GM23338 (cell line): ENCODE data around the gene GRIK1. TPM values are rescaled to one million over a fixed set of nuclear protein-coding genes. Genes with fewer than 3 reads are reported as not detected.

ENCODE experiments used
- ATAC-seq: fragments of 200-7000 bp; cut with Tn5 transposase; 3 replicates; pipeline ENCODE4 v1.9.1; 2020
- DNase-seq: peaks from one replicate; pipeline ENCODE4 v3.0.0-alpha.2; 2015; ENCODE audit warnings: low spot score
- H2AFZ ChIP-seq: fragments of 200-600 bp; sonication (generic); 2 replicates; pipeline ENCODE4 v1.8.0; 2016; ENCODE audit warnings: antibody characterized with exemption, mild to moderate bottlenecking, moderate library complexity
- H3F3A ChIP-seq: fragments of 200-600 bp; sonication (generic); replicated peaks from 2 replicates; pipeline ENCODE4 v1.8.0; 2017; ENCODE audit warnings: antibody characterized with exemption, mixed run types, low read depth
- H3K27ac ChIP-seq: fragments of 200-600 bp; sonication (generic); 2 replicates; pipeline ENCODE4 v1.6.1; 2016; ENCODE audit warnings: low read depth
- H3K27me3 ChIP-seq: fragments of 200-600 bp; sonication (generic); 2 replicates; pipeline ENCODE4 v1.8.0; 2016; ENCODE audit warnings: mild to moderate bottlenecking, mixed run types, moderate library complexity; ENCODE audit not compliant: insufficient read depth
- H3K36me3 ChIP-seq: fragments of 200-600 bp; sonication (generic); 2 replicates; pipeline ENCODE4 v1.8.0; 2016; ENCODE audit warnings: mild to moderate bottlenecking; ENCODE audit not compliant: insufficient read depth
- H3K4me1 ChIP-seq: fragments of 200-600 bp; sonication (generic); 2 replicates; pipeline ENCODE4 v1.8.0; 2016; ENCODE audit warnings: mild to moderate bottlenecking, moderate library complexity; ENCODE audit not compliant: insufficient read depth
- H3K4me2 ChIP-seq: fragments of 200-600 bp; sonication (generic); 2 replicates; pipeline ENCODE4 v1.7.1; 2017; ENCODE audit warnings: mixed run types
- H3K4me3 ChIP-seq: fragments of 200-600 bp; sonication (generic); 2 replicates; pipeline ENCODE4 v1.6.1; 2016; ENCODE audit warnings: mixed run types
- H3K79me2 ChIP-seq: fragments of 200-600 bp; sonication (generic); replicated peaks from 2 replicates; pipeline ENCODE4 v1.8.0; 2017; ENCODE audit warnings: mild to moderate bottlenecking; ENCODE audit not compliant: insufficient read depth
- H3K9me2 ChIP-seq: fragments of 200-600 bp; sonication (generic); 2 replicates; pipeline ENCODE4 v1.8.0; 2017; ENCODE audit not compliant: insufficient read depth
- H4K20me1 ChIP-seq: fragments of 200-600 bp; sonication (generic); replicated peaks from 2 replicates; pipeline ENCODE4 v1.8.0; 2017; ENCODE audit warnings: mild to moderate bottlenecking; ENCODE audit not compliant: insufficient read depth
- H3K27ac Mint-ChIP-seq: 2 replicates; pipeline ENCODE4 v1.8.0; 2020; ENCODE audit warnings: inconsistent platforms, mild to moderate bottlenecking, moderate library complexity, mixed read lengths
- H3K27me3 Mint-ChIP-seq: 3 replicates; pipeline ENCODE4 v1.8.0; 2022; ENCODE audit warnings: low read depth, mild to moderate bottlenecking, moderate library complexity, mixed read lengths, inconsistent platforms; ENCODE audit not compliant: insufficient read depth, poor library complexity
- H3K36me3 Mint-ChIP-seq: 3 replicates; pipeline ENCODE4 v1.8.0; 2021; ENCODE audit warnings: low read depth, mild to moderate bottlenecking, inconsistent platforms, moderate library complexity, mixed read lengths
- H3K4me1 Mint-ChIP-seq: 3 replicates; pipeline ENCODE4 v1.8.0; 2020; ENCODE audit warnings: mild to moderate bottlenecking, inconsistent platforms, mixed read lengths
- H3K4me3 Mint-ChIP-seq: 3 replicates; pipeline ENCODE4 v1.8.0; 2021; ENCODE audit warnings: moderate library complexity, mild to moderate bottlenecking, inconsistent platforms, mixed read lengths
- H3K9me3 Mint-ChIP-seq: 3 replicates; pipeline ENCODE4 v1.8.0; 2020; ENCODE audit warnings: moderate library complexity, mild to moderate bottlenecking, inconsistent platforms, mixed read lengths
- EZH2 ChIP-seq: fragments of 200-600 bp; sonication (generic); IDR thresholded peaks from one replicate; pipeline ENCODE4 v1.8.0; 2017; ENCODE audit warnings: antibody characterized with exemption, mild to moderate bottlenecking, low read depth; ENCODE audit not compliant: unreplicated experiment
- JUNB ChIP-seq: IDR thresholded peaks from one replicate; pipeline ENCODE4 v1.6.1; 2016; ENCODE audit warnings: antibody characterized with exemption; ENCODE audit not compliant: unreplicated experiment
- POLR2AphosphoS5 ChIP-seq: IDR thresholded peaks from 2 replicates; pipeline ENCODE4 v1.6.1; 2016; ENCODE audit warnings: antibody characterized with exemption, low read depth
- REST ChIP-seq: IDR thresholded peaks from one replicate; pipeline ENCODE4 v1.6.1; 2018; ENCODE audit warnings: antibody characterized with exemption; ENCODE audit not compliant: unreplicated experiment
- ZNF114 ChIP-seq: fragments of 250-450 bp; sonication (Bioruptor Pico); IDR thresholded peaks from 2 replicates; pipeline ENCODE4 v1.5.0; 2020; ENCODE audit warnings: mild to moderate bottlenecking, moderate library complexity
- ZNF331 ChIP-seq: fragments of 250-450 bp; sonication (Bioruptor Pico); IDR thresholded peaks from 2 replicates; pipeline ENCODE4 v1.5.0; 2020; ENCODE audit warnings: low read depth, mild to moderate bottlenecking, moderate library complexity
- polyA plus RNA-seq: library from polyadenylated mRNA; unstranded; fragments of >200 nt; fragmentation: Nextera tagmentation; extraction: Ambion mirVana; gene quantifications from 2 replicates; pipeline ENCODE4 v1.2.1, GENCODE V29; 2016
- total RNA-seq: library from RNA; depleted of rRNA; stranded (reverse); fragments of >200 nt; shearing (Covaris generic); gene quantifications from 2 replicates; pipeline ENCODE4 v1.2.3, GENCODE V29; 2014

The GRIK1 gene
- total and polyA plus RNA-seq, 2 experiments from 2014 or later, result 0.18 to 0.42 TPM

DNA sequence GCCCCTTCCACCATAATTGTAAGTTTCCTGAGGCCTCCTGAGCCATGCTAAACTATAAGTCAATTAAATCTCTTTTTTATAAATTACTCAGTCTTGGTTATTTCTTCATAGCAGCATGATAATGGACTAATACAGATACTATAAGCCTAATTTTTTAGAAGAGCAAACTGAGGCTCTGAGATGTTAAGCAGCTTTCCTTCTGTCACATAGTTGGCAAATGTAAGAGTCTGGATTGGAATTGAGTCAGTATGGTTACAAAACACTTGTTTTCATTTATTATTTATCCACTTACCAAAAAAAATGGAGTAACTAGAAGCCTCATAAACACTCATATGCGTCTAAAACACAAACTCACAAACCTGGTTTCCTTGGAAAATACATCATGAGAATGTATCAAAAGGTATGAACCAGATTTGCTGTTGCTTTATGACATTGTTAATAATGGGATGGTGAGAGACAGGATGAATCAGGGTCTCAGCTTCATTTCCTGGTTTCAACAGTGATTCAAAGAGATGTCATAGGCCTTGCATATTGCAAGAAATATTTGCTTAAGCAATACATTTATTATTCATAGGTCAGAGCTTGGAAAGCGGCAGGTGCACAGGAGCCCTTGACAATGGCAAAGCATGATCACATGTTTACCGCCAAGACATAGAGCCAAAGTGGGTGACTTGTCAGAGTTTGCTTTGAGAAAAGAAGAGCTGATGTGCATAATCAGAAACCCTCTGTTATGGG lies 221.5 kb downstream of the GRIK1 start (continued):
- TF ChIP-seq REST (no peak), EZH2 (no peak), ZNF331 (CRISPR knock-in tag) (no peak), POLR2AphosphoS5 (no peak), ZNF114 (no peak), JUNB (no peak)

DNA sequence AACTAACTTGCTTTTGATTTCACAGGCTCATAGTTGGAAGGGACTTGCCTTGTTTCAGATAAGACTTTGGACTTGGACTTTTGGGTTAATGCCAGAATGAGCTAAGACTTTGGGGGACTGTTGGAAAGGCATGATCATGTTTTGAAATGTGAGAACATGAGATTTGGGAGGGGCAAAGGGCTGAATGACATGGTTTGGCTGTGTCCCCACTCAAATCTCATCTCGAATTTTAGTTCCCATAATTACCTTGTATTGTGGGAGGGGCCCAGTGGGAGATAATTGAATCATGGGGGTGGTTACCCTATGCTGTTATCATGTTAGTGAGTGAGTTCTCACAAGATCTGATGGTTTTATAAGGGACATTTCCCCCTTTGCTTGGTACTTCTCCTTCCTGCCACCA lies 222.1 kb downstream of the GRIK1 start:
- Histone ChIP-seq H3K9me2 (no peaks in the 10 kb centered on the region), H3K79me2 (no peaks in the 10 kb centered on the region), H3K27ac (no peak overlapping the region), H3F3A (no peaks in the 10 kb centered on the region), H3K4me3 (no peak overlapping the region), H3K4me2 (no peak overlapping the region), H2AFZ (no peak overlapping the region), H3K36me3 (no peaks in the 10 kb centered on the region), H3K27me3 (no peaks in the 10 kb centered on the region), H4K20me1 (no peaks in the 10 kb centered on the region), H3K4me1 (no peaks in the 10 kb centered on the region; the same call in 1 of the 2 replicates)
- Mint-ChIP-seq H3K9me3 (peaks cover 14% of the 10 kb centered on the region), H3K36me3 (peaks cover 13% of the 10 kb centered on the region), H3K27me3 (no peaks in the 10 kb centered on the region), H3K4me3 (no peak overlapping the region), H3K4me1 (peaks cover 15% of the 10 kb centered on the region), H3K27ac (no peak overlapping the region)
- no peak for DNase-seq
- no peak for ATAC-seq
- TF ChIP-seq REST, result no peak
